ENCODE results near the gene ZNHIT1.
"Not testable (repeated sequence)": the region's sequence is repeated elsewhere in the genome, so short reads cannot be mapped to it uniquely, and the experiment has no call there.

ZNHIT1 gene

DNA sequence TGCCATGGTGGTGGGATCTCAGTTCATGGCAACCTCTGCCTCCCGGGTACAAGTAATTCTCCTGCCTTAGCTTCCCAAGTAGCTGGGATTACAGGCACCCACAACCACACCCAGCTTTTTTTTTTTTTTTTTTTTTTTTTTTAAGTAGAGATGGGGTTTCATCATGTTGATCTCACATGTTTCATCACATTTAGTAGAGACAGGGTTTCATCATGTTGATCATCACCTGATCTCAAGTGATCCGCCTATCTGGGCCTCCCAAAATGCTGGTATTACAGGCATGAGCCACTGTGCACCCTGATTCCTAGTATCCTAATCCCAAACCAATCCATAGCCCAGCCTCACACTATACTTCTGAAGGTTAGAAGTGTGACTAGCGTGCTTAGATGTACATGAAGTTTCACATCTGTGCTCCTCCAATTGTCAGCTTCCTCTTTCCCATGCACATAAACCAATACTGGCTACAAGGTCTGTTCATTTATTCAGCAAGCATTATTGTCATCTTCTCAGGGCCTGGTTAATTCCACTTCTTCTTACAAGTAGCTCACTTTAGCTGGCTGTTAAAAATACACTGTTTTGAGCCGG, 31.0 kb upstream of the ZNHIT1 start:
- DNase-seq (ENCODE audit: low read depth) = no peak

DNA sequence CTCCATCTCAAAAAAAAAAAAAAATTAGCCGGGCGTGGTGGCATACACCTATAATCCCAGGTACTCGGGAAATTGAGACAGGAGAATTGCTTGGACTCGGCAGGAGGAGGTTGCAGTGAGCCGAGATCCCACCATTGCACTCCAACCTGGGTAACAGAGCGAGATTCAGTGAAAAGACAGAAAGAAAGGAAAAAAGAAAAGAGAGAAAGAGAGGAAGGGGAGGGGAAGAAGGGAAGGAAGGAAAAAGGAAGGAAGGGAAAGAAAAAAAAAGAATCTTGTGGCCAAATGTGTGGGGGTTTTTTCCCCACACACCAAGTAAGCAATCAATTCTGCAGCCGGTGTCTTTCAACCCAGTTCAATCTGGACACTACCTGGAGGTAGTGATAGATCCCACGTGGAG, 28.9 kb upstream of the ZNHIT1 start:
- DNase-seq (ENCODE audit: low read depth) = no peak

DNA sequence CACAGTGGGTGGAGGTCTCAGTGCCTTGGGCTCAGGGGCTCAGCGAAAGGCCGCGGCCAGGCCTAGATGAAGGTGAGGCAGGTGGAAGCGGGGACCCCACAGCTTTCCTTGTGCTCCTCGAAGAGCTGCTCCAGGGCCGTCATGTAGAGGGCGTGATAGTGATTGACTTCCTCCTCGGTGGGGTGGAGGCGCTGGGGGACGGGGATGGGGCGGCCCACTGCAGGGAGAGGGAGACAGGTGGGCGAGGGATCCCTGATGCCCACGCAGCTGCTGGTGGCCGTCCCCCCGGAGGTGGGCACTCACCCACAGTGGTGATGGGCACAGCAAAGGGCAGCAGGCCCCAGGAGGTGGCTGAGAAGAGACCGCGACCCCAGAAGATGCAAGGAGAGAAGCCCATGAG, 22.1 kb upstream of the ZNHIT1 start:
- no peak for DNase-seq (ENCODE audit: low read depth)

DNA sequence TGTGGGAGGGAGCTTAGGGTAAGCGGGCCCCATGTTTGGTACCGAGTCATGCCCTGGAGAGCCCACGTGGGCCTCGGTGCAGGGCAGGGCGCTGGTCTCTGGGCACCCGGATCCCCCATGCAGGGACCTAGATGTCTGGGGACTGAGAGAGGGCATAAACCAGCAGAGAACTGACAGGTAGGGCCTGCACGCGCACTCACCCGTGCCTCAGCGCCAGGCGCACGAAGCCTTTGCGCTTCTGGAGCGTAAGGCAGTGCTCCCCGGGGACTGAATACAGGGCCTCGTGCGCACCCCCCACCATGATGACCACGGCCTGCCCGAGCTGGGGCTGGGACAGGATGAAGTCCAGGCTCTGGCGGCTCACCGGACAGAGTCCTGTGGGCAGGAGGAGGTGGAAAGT, 20.0 kb upstream of the ZNHIT1 start:
- DNase-seq (ENCODE audit: low read depth) = no peak

DNA sequence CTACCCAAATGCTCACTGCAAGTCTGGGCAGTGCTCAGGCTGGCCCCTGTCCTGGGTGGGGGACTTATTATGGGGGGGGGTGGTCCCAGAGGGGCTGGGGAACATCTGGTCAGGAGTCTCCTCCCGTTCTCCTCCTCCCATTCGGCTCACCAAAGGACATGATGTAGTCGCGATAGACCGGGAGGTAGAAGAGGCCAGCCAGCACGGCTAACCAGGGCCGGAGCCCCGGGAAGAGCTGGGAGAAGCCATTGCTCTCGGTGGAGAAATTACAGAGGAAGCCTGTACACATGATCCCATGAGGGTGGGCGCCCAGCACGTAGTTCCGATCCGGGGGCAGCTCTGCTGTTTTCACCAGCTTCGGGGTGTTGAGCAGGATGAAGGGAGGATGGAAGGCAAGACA, 19.5 kb upstream of the ZNHIT1 start:
- DNase-seq (ENCODE audit: low read depth) = no peak

DNA sequence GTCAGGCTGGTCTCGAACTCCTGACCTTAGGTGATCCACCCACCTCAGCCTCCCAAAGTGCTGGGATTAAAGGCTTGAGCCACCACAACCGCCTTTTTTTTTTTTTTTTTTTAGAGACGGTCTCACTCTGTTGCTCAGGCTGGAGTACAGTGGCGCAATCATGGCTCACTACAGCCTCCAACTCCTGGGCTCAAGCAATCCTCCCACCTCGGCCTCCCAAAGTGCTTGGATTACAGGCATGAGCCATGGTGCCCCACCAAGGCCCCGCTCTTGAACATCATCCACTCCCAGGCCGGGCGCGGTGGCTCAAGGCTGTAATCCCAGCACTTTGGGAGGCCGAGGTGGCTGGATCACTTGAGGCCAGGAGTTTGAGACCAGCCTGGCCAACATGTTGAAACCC, 18.4 kb upstream of the ZNHIT1 start:
- DNase-seq (ENCODE audit: low read depth) = not testable (repeated sequence)

DNA sequence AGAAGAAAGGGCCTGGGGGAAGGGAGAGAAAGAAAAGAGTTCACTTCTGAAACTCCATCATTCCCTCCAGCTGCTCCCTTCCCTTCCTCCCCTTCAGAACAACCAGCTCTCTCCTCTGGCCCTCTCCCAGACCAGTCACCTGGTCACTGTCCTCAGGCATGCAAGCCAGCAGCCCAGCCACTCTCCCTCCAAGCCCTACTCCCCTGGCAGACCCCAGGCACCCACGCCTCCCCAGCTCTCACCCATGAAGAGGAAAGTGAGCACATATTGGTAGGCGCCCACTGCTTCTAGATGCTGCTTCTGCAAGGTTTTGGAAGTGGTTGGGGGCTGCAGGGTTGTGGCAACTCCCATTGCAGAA, 17.5 kb upstream of the ZNHIT1 start:
- no peak for DNase-seq (ENCODE audit: low read depth)

DNA sequence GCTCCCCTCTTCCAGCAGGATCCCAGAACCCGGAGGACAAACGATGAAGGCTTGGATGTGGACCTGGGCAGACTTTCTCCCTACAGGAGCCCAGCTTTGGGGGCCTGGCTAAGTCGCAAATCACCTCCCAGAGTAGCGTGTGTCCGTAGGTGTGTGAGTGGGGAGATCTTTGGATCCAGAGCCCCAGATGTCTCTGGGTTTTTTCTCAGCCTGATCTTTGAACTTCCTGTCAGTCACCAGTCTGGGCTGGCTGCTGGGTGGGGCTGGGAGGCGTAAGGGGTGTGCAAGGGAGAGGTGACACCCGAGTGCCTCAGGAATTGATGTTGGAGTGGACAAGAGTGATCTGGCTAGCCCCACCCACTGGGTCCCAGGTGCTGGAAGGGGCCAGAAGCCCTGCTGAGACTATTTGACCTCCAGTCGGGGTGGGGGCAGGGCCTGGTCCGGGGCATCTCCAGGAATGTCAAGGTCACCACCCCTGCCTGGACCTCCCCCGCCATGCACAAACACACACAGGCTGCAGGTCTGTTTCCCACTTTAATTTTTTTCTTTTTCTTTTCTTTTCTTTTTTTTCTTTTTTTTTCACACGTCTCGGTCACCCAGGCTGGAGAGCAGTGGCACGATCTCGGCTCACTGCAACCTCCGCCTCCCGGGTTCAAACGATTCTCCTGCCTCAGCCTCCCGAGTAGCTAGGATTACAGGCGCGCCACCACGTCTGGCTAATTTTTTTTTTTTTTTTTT, 16.9 kb upstream of the ZNHIT1 start, which contains the start of gene MOGAT3:
Gene MOGAT3 (minus strand): TSS at position 175 of the 738 bp plus-strand sequence. CDS start 182 bp downstream, outside the sequence.
- DNase-seq (ENCODE audit: low read depth) = no peak

DNA sequence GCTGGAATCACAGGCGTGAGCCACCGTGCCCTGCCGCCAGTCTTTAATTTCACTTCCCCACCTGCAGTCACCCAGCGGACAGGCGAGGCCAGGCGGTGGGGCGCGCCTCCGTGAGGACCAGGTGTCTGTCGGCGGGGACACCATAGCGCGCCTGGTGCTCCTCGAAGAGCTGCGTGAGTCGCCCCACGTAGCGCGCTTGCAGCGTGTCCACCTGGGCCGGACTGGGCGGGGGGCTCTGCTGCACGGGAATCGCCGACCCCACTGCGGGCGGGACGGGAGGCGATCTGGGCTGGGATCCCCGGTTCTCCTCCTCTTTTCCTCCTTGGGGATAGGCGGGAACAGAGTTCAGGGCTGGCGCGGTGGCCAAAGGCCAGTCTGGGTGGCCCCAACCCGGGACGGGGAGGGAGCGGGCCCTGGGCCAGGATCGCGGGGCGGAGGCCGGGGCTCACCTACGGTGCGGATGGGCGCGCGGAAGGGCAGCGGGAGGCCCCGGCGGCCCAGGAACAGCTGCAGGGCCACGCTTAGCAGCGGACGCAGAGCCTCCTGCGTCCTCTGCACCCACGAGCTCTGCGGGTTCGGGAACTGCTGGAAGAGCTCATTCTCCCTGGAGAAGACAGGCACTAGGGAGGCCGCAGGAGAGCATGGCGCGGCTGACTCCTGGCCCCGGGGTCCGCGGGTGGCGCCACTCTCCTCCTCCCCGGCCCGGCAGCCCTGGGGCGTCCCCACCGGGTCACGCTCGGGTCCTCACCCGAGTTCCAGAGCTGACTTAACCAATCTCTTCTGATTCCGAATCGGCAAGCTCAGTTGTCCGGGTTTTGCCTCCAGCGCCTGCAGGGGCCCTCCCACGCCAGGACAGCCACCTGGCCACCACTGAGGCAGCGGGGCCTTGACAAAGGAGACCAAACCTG, 16.0 kb upstream of the ZNHIT1 start:
- DNase-seq (ENCODE audit: low read depth) = no peak

DNA sequence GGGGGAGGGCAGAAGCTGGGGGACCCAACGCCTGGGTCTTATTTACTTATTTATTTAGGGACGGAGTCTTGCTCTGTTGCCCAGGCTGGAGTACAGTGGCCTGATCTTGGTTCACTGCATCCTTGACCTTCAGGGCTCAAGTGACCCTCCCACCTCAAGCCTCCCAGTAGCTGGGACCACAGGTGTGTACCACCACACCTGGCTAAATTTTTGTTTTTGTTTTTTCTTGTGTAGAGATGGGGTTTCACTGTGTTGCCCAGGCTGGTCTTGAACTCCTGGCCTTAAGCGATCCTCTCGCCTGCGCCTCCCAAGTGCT, 15.4 kb upstream of the ZNHIT1 start:
- no peak for DNase-seq (ENCODE audit: low read depth)

DNA sequence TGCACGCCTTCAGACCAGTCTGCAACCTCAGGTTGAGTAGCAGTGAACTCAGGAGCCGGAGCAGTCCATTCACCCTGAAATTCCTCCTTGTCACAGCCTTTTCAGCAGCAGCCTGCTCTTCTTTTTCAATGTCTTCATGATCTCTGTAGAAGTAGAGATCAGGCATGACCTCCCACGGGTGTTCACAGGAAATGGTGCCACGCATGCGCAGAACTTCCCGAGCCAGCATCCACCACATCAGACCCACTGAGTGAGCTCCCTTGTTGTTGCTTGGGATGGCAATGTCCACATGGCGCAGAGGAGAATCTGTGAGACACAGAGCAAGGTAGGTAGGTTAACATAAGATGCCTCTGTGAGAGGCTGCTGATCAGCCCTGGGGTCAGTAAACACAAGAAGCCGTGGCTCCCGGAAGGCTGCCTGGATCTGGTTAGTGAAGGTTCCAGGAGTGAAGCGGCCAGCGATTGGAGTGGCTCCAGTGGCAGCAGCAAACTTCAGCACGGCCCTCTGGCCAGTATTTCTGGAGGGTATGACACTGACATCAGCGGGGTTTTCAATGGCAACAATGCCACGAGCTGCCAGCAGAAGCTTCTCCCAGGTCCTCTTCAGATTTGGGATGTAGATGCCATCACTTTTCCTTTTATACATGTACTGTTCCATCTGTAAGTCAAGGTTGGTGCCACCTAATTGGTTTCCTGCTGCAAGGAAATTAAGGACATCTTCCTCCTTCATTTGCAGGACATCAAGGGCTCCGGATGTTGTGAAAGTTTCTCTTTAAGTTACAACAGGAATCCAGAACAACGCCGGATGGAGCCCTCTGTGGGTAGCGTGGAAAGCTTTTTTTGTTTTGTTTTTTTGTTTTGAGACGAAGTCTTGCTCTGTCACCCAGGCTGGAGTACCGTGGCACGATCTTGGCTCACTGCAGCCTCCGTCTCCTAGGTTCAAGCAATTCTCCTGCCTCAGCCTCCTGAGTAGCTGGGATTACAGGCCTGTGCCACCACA, 13.9 kb upstream of the ZNHIT1 start:
- not testable (repeated sequence) for DNase-seq (ENCODE audit: low read depth)

DNA sequence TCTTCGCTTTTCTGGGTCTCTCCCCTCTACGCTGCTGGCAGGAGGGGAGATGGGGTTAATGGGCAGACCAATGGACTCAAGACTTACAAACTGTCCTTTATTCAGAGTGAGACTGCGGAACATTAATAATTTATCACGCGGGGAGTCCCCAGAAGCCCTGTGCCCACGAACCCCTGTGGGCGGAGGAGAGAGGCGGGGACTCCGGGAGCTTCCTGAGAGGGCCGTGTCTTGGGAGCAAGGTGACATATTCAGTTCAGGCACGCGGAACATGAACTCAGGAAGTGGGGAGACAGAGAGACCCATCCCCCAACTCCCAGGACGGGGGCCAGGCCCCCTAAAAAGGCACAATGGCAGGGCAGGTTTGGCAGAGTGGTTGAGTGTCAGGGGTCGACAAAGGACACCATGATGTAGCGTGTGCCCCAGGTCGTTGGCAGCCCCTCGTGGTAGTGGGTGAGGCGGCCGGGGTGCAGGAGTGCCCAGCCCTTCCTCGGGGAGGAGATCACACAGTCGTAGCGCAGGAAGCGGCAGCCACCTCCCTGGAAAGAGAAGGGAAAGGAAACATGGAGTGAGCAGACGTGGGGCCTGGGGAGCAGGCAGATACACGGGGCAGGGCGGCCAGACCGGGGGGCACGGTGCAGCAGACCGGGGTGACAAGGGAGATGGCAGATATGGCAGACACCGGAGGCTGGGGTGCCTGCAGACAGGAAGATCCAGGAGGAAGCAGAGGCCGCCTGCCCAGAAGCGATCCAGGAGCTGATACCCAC, 11.9 kb upstream of the ZNHIT1 start:
- DNase-seq (ENCODE audit: low read depth) = no peak

DNA sequence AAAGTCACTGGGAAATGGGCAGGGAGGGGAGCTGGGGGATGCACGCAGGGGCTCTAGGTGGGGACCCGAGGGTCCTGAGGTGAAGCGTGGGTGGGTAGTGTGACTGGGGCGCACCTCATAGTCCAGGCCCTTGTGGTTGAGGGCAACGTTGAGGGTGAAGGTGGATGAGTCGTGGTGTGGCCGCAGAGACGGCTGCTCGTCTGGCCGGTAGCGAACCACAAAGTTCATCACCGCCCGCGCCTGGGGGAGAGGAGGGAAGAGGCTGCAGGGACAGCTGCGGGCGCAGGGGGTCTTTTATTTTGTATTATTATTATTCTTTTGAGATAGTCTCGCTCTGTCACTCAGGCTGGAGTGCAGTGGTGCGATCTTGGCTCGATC, 11.3 kb upstream of the ZNHIT1 start:
- no peak for DNase-seq (ENCODE audit: low read depth)

DNA sequence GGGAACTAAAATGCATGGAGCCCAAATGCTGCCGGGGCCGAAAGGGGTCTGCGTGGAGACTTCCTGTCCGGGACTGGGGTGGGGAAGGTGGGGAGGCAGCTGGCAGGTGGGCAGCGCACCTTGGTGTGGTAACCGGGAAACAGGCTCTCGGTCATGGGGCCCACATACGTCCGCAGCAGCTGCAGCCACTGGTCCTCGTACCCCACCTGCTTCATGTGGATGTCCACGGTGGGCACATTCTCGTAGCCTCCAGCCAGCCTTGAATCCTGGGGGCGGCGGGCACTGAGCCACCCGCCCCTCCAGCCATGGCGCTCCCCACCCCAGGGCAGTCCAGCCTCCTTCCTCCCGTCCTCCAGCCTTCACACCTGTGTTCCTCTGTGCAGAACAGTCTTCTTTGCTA, 10.5 kb upstream of the ZNHIT1 start:
- DNase-seq (ENCODE audit: low read depth) = no peak

DNA sequence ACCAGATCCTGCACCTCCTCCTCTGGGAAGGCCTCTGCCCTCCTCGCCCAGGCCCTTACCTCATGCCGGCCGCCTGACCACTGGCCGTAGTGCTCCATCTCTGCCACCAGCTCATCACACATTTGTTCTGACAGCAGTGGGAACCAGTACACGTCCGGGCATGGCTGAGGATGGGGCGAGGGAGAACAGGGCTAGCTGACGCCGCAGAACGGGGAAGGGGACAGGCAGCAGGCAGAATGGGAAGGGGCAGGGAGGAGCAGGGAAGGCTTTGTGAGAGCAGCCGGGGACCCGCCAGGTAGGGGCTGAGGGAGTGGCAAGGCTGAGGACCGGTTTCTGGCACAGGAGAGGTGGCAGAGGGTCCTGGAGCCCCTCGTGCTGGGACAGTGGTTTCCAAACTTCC, 9.2 kb upstream of the ZNHIT1 start:
- DNase-seq (ENCODE audit: low read depth) = no peak

DNA sequence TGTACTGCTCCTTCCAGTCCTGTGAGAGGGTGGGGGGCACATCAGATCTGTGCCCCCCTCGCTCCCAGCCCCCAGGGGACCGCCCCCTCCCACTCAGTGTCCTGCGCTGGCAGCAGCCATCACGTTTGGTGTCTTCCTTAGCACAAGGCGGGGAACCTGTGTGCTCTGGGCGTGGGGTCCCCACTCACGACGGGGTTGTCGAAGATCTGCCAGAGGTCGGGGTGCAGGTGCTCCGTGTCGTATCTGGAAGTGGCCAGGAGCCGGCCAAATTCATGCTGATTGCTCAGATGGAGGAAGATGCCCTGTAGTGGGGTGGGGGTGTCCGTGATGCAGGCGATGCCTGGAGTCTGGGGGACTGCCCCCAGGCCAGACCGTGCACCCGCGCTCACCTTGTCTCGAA, 7.8 kb upstream of the ZNHIT1 start:
- no peak for DNase-seq (ENCODE audit: low read depth)

DNA sequence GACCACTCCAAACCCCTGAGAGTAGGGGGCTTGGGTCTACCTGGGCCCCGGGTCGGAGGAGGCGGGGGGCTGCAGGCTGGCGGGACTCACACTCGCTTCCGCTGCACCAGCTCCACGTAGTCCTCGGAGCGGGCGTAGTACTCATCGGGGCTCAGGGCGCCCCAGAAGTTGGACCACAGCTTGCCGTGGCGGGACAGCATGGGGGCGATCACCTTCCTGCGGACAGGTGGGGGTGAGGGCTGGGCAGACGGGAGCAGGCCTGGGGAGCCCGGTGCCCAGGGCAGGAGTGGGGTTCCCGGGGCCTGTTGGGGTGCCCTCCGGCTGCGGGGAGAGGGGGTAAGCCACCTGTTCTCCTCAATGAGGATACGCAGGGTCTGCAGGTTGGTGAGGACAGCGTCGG, 6.5 kb upstream of the ZNHIT1 start:
- DNase-seq (ENCODE audit: low read depth) = no peak

DNA sequence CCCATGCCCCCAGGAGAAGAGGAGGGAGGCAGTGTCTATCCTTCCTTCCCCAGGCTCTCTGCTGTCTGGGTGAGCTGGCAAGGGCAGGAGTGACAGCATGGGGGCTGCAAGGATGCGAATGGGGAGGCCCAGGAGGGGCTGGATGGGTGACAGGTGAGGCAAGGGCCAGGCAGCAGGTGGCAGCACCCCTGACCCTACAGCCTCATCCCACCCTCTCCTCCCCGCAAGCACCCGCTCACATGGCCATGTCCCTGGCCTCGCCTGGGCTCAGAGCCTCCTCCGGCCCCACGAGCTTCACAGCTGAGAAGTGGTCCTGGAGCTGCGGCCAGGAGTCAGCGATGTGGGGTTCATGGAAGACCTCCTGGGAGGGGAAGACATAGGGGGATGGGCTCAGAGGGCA, 6.0 kb upstream of the ZNHIT1 start:
- no peak for DNase-seq (ENCODE audit: low read depth)

DNA sequence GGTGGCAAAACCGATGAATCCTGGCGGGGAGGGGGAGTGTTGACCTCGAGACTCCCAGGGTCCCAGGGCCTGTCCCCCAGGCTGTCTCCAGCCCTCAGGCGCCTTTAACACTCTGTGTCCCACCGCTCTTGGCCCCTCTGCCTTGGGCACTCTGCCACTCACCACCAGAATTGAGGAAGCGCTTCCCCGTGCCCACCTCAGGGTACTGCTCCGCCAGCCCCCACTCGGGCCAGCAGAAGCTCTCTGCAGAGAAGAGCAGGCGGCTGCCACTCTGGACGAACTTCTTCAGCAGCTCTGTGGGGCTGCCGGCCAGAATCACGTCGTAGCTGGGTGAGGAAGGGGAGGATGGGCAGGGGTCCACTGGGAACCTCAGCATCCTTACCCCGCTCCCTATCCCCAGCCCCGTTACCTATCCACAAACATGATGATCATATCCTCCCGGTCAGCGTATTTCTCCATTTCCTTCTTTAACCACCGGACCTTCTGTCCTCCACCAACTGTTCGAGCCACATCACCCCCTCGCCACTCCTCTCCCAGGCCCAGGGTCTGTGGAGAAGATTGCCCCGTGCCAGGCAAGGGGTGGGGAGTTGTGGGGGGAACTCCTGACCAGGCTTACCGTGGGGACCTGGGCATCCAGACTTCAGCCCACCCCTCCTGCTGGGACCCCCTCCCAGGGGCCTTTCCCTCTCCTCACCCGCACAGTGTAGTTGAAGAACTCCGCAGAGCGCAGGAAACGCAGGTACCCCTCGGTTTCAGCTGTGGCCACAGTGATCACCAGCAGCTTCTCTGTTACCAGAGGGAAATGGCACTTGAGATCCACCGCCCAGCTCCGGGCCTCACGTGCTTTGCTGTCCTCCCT, 1.7 kb upstream of the ZNHIT1 start:
- DNase-seq (ENCODE audit: low read depth) = no peak

DNA sequence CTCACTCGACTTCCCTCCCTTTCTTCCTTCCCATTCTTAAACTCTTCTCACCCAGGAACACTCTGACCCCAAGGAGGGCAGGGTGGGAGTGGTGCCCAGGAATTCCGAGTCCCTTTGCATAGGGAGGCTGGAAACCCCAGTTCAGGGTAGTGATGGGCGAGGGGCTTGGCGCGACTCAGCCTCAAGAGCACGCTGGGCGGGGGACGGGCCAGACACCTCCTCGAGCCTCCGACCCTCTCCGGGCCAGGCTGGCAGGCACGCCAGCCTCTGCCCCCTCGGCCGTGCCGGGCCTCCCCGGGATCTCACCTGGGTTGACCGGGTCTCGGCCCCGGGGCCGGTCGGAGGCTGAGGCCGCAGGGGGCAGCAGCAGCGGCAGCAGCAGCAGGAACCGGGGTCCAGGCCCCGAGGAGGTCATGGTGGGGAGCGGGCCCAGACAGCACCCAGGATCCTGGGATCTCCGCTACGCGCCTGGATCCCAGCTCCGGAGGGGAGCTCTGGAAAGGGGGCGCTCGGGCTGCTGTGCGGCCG, 1.0 kb upstream of the ZNHIT1 start:
- DNase-seq (ENCODE audit: low read depth) = no peak
